Measurements from ENCODE around the gene NSL1. TPM values are rescaled to one million over a fixed set of nuclear protein-coding genes. Genes with fewer than 3 reads are reported as not detected.
"Not testable (repeated sequence)": the region's sequence is repeated elsewhere in the genome, so short reads cannot be mapped to it uniquely, and the experiment has no call there.

The NSL1 gene
- total RNA-seq, 4 donors from 2014 or later, result 20.1 to 36.4 (median 31.1) TPM

DNA sequence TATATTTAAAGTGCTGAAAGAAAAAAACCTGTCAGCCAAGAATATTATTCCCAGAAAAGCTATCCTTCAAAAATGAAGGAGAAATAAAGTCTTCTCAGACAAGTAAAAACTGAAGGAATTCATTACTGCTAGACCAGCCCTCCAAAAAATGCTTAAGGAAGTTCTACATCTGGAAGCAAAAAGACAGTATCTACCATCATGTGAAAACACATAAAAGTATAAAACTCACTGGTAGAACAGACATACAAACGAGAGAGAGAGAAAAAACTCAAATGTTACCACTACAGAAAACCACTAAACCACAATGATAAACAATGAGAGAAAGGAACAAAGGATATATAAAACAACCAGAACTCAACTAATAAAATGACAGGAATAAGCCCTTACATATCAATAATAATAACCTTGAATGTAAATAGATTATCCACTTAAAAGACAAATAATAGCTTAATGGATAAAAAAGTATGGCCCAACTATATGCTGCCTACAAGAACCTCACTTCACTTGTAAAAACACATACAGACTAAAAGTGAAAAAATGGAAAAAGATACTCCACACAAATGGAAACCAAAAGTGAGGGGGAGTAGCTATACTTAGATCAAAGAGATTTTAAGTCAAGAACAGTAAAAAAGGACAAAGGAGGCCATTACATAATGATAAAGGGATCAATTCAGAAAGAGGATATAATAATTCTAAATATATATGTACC, 22.0 kb downstream of the NSL1 start:
- no peak for TF ChIP-seq POLR2A (IDR thresholded peaks at IDR 0.05)
- H3K9me3 ChIP-seq, result peaks cover 0 to 37% (median 3%) of the 10 kb centered on the region in 3 donors

GRCh38 chr1:212766825-212767224, 24.8 kb downstream of the NSL1 start:
- peaks cover 0 to 37% (median 3%) of the 10 kb centered on the region in 3 donors for H3K9me3 ChIP-seq
- H3K4me3 ChIP-seq, ATAC-seq, H3K27ac ChIP-seq, H3K4me1 ChIP-seq, H3K27me3 ChIP-seq: not testable (repeated sequence)
- H3K36me3 ChIP-seq, result peaks cover 0 to 42% of the 10 kb centered on the region in 2 donors
- WGBS, 2 donors (ENCODE audit: low coverage in 1 of 2), result 42 to 48% methylated on average over 2 of the region's 2 CpGs

More for the DNA sequence above, 22.0 kb downstream of the NSL1 start:
- no peak for ATAC-seq
- Histone ChIP-seq H3K27ac (no peak overlapping the region), H3K4me3 (no peak overlapping the region), H3K36me3 (peaks cover 0 to 42% of the 10 kb centered on the region in 2 donors), H3K4me1 (no peaks in the 10 kb centered on the region), H3K27me3 (no peaks in the 10 kb centered on the region)
- WGBS, 2 donors (ENCODE audit: low coverage in 1 of 2), result 68 to 100% methylated on average over 1 of the region's 1 CpG

DNA sequence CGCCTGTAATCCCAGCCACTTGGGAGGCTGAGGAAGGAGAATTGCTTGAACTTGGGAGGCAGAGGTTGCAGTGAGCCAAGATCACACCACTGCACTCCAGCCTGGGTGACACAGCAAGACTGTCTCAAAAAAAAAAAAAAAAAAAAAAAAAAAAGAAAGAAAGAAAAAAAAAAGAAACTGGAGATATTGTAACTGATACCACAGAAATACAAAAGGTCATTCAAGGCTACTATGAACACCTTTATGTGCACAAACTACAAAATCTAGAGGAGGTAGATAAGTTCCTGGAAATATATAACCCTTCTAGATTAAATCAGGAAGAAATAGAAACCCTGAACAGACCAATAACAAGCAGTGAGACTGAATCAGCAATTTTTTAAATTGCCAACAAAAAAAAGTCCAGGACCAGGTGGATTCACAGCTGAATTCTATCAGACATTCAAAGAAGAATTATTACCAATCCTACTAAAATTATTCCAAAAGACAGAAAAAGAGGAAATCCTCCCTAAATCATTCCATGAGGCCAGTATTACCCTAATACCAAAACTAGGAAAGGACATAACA, 26.8 kb downstream of the NSL1 start:
- not testable (repeated sequence) for ATAC-seq, H3K4me1 ChIP-seq, H3K27me3 ChIP-seq, H3K27ac ChIP-seq, H3K4me3 ChIP-seq
- Histone ChIP-seq H3K9me3 (peaks cover 0 to 26% (median 3%) of the 10 kb centered on the region in 3 donors), H3K36me3 (peaks cover 0 to 37% of the 10 kb centered on the region in 2 donors)
- WGBS, 2 donors (ENCODE audit: low coverage in 1 of 2), result no CpG with 5 or more reads among the region's 1 CpG

DNA sequence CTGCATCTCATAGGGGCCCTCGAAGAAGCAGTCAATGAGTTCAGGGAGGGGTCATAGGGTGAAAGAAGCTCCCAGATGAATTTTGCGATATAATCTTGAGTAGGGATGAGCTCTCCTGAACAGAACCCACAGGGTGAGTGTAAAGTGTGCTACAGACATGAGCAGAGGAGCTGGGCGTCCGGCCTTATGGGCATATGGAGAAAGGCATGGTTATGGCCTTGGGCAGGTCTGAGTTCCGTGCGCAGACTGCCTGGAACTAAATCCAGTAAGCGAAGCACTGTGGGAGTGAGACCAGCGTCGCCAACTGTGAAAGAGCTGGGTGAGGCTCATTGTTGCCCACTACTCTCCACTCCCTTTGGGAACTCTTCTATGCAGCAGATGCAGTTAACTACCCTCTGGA, 28.7 kb downstream of the NSL1 start:
- Histone ChIP-seq H3K27ac (no peak overlapping the region), H3K36me3 (peaks cover 0 to 28% of the 10 kb centered on the region in 2 donors), H3K4me1 (no peaks in the 10 kb centered on the region), H3K9me3 (peaks cover 0 to 10% (median 0%) of the 10 kb centered on the region in 3 donors), H3K27me3 (no peaks in the 10 kb centered on the region), H3K4me3 (no peak overlapping the region)
- 80 to 98% methylated on average over 1 to 8 of the region's 9 CpGs for WGBS, 2 donors (ENCODE audit: low coverage in 1 of 2)
- TF ChIP-seq POLR2A (IDR thresholded peaks at IDR 0.05), result no peak
- TF ChIP-seq EP300 (IDR thresholded peaks at IDR 0.05), result no peak
- TF ChIP-seq, protein P1, sequence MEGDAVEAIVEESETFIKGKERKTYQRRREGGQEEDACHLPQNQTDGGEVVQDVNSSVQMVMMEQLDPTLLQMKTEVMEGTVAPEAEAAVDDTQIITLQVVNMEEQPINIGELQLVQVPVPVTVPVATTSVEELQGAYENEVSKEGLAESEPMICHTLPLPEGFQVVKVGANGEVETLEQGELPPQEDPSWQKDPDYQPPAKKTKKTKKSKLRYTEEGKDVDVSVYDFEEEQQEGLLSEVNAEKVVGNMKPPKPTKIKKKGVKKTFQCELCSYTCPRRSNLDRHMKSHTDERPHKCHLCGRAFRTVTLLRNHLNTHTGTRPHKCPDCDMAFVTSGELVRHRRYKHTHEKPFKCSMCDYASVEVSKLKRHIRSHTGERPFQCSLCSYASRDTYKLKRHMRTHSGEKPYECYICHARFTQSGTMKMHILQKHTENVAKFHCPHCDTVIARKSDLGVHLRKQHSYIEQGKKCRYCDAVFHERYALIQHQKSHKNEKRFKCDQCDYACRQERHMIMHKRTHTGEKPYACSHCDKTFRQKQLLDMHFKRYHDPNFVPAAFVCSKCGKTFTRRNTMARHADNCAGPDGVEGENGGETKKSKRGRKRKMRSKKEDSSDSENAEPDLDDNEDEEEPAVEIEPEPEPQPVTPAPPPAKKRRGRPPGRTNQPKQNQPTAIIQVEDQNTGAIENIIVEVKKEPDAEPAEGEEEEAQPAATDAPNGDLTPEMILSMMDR (IDR thresholded peaks at IDR 0.05), result no peak
- TF ChIP-seq POLR2AphosphoS5 (IDR thresholded peaks at IDR 0.05), result no peak
- no peak for ATAC-seq

GRCh38 chr1:212762234-212762633, 29.3 kb downstream of the NSL1 start:
- WGBS, 2 donors (ENCODE audit: low coverage in 1 of 2), result 93 to 100% methylated on average over 1 to 4 of the region's 4 CpGs
- no peak overlapping the region for H3K27ac ChIP-seq
- no peaks in the 10 kb centered on the region for H3K27me3 ChIP-seq
- no peaks in the 10 kb centered on the region for H3K4me1 ChIP-seq
- peaks cover 0 to 32% of the 10 kb centered on the region in 2 donors for H3K36me3 ChIP-seq
- H3K9me3 ChIP-seq, result peaks cover 0 to 7% (median 0%) of the 10 kb centered on the region in 3 donors
- ATAC-seq, result no peak
- TF ChIP-seq, protein P1 (IDR thresholded peaks at IDR 0.05), result no peak
- no peak for TF ChIP-seq POLR2A (IDR thresholded peaks at IDR 0.05)
- no peak for TF ChIP-seq EP300 (IDR thresholded peaks at IDR 0.05)
- no peak for TF ChIP-seq POLR2AphosphoS5 (IDR thresholded peaks at IDR 0.05)
- H3K4me3 ChIP-seq, result no peak overlapping the region

GRCh38 chr1:212760126-212760823, 31.3 kb downstream of the NSL1 start:
- ATAC-seq, result no peak
- H3K27me3 ChIP-seq, result no peaks in the 10 kb centered on the region
- peaks cover 0 to 25% of the 10 kb centered on the region in 2 donors for H3K36me3 ChIP-seq
- H3K9me3 ChIP-seq, result no peaks in the 10 kb centered on the region
- no peak overlapping the region for H3K4me3 ChIP-seq
- 96% methylated on average over 4 of the region's 10 CpGs; no CpG with 5 or more reads in 1 of the 2 donors for WGBS, 2 donors (ENCODE audit: low coverage in 1 of 2)
- no peak overlapping the region for H3K27ac ChIP-seq
- peaks cover 0 to under 1% (median 0%) of the 10 kb centered on the region in 3 donors for H3K4me1 ChIP-seq
- TF ChIP-seq, protein P1 (IDR thresholded peaks at IDR 0.05), result no peak
- no peak for TF ChIP-seq POLR2A (IDR thresholded peaks at IDR 0.05)
- TF ChIP-seq POLR2AphosphoS5 (IDR thresholded peaks at IDR 0.05), result no peak
- TF ChIP-seq EP300 (IDR thresholded peaks at IDR 0.05), result no peak
